GM12875 (cell line): Measurements from ENCODE around the gene NUP50.
A peak's percentile ranks its signal among the peaks of the same experiment; 100 is the strongest.

Source experiments
- H3K4me3 ChIP-seq: one replicate; pipeline ENCODE4 v1.5.1; 2011; ENCODE audit warnings: low read depth, low read length, control low read depth
- CTCF ChIP-seq: IDR thresholded peaks from 2 replicates; pipeline ENCODE4 v1.5.1; 2011; ENCODE audit warnings: low read depth, mild to moderate bottlenecking, control low read depth, inconsistent platforms, low read length, moderate library complexity, borderline replicate concordance; ENCODE audit not compliant: insufficient read depth

NUP50 gene, protein sequence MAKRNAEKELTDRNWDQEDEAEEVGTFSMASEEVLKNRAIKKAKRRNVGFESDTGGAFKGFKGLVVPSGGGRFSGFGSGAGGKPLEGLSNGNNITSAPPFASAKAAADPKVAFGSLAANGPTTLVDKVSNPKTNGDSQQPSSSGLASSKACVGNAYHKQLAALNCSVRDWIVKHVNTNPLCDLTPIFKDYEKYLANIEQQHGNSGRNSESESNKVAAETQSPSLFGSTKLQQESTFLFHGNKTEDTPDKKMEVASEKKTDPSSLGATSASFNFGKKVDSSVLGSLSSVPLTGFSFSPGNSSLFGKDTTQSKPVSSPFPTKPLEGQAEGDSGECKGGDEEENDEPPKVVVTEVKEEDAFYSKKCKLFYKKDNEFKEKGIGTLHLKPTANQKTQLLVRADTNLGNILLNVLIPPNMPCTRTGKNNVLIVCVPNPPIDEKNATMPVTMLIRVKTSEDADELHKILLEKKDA

GRCh38 chr22:45163451-45164269 is at the start of gene NUP50:
NUP50 (plus strand) TSS chr22:45163925; CDS start chr22:45168178, 4,253 bp downstream.
- TF ChIP-seq CTCF, result 0 out of 2 replicates have a peak, but pooled peaks have one; percentile 15
- peak within 1 kb of the TSS; percentile 93 for H3K4me3 ChIP-seq

GRCh38 chr22:45120440-45120839 is 43.3 kb upstream of the NUP50 start:
- no peak for TF ChIP-seq CTCF
- no peak overlapping the region for H3K4me3 ChIP-seq

DNA sequence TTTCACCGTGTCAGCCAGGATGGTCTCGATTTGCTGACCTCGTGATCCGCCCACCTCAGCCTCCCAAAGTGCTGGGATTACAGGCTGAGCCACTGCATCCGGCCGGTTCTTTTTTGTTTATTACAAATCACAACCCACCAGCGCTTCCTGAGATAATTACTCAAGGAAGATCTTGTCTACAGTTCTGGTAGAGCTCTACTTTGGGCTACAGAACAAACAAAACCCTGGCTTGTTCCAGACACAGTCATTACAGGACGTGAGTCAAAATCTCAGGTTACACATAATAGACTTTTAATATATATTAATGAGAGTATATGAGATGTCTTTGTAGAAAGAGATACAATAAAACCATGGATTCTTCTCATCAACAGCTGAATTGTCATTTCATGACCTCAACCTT is 42.8 kb upstream of the NUP50 start:
- no peak for TF ChIP-seq CTCF
- no peak overlapping the region for H3K4me3 ChIP-seq

- H3K4me3 ChIP-seq, result no peak overlapping the region
- no peak for TF ChIP-seq CTCF
Measured at GRCh38 chr22:45124176-45124847, 39.4 kb upstream of the NUP50 start.

DNA sequence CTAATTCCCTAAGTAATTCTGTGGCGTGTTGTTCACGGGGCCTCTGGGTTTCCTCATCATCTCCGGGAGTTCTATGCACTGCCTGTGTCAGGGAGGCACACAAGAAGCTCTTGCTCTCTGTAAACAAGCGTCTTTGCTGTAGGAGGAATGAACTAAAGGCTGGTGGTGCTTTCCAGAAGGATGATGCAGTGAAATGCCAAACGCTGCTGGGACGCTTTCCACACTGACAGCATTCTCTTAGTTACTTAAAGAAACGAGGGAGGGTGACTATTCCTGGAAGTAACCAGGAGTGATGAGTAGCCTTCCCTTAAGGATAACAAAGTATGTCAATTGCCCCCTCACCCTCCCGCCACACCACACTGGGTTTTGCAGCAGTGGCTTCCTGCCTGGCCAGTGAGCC is 38.5 kb upstream of the NUP50 start:
- H3K4me3 ChIP-seq, result no peak overlapping the region
- no peak for TF ChIP-seq CTCF

- H3K4me3 ChIP-seq, result no peak overlapping the region
- TF ChIP-seq CTCF, result no peak
Measured at GRCh38 chr22:45127866-45128265, 35.9 kb upstream of the NUP50 start.
